SH-SY5Y (cell line): ENCODE data around the gene PLA2G6.

Source experiments
- GATA2 ChIP-seq: IDR thresholded peaks from 2 replicates; pipeline ENCODE4 v1.6.1; 2011; ENCODE audit warnings: mild to moderate bottlenecking, low read depth, low read length
- GATA3 ChIP-seq: IDR thresholded peaks from 2 replicates; pipeline ENCODE4 v1.6.1; 2011; ENCODE audit warnings: low read depth, mild to moderate bottlenecking, low read length, moderate library complexity

- TF ChIP-seq GATA3, result no peak
- no peak for TF ChIP-seq GATA2
Measured at GRCh38 chr22:38151126-38151500, 30.5 kb downstream of the PLA2G6 start.
